Measurements from ENCODE around the gene CFAP61.

DNA sequence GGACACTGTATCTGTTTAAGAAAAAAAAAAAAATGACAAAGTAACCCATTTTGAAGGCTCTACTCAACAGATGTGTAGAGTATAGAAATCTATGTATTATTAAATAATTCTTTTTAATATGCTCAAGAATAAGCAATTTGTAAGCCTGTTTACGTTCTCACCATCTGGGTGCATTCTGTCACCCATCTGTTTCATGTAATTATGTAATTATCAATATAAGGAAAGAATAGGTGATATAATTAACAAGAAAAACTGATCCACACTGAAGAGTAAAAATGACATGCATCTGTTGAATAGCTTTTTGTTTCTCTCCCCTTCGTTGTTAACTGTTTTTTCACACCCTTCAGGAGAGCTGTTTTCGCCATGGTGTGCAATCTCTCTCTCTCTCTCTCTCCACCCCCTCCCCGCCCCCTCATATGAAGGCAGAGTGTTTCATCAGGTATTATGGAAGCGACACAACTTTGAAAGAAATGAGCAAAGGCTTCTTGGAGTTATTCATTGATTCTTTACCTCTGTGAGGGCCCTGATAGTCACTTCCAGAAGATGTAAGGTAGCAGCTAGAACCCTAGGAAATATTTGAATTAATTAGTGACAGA is 161.3 kb downstream of the CFAP61 start:
- TF ChIP-seq, protein P1, sequence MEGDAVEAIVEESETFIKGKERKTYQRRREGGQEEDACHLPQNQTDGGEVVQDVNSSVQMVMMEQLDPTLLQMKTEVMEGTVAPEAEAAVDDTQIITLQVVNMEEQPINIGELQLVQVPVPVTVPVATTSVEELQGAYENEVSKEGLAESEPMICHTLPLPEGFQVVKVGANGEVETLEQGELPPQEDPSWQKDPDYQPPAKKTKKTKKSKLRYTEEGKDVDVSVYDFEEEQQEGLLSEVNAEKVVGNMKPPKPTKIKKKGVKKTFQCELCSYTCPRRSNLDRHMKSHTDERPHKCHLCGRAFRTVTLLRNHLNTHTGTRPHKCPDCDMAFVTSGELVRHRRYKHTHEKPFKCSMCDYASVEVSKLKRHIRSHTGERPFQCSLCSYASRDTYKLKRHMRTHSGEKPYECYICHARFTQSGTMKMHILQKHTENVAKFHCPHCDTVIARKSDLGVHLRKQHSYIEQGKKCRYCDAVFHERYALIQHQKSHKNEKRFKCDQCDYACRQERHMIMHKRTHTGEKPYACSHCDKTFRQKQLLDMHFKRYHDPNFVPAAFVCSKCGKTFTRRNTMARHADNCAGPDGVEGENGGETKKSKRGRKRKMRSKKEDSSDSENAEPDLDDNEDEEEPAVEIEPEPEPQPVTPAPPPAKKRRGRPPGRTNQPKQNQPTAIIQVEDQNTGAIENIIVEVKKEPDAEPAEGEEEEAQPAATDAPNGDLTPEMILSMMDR (IDR thresholded peaks at IDR 0.05): no peak
- TF ChIP-seq EP300 (IDR thresholded peaks at IDR 0.05) (no peak), POLR2AphosphoS5 (IDR thresholded peaks at IDR 0.05) (no peak)

All from suprapubic skin (tissue), 4 donors.